IPS DF 6.9 (cell line): ENCODE results near the gene TMEM258.

ENCODE experiments used
- DNase-seq: peaks from one replicate; pipeline ENCODE4 v3.0.0-alpha.2; 2013; ENCODE audit warnings: low read depth, low spot score
- H3K27ac ChIP-seq: one replicate; pipeline ENCODE4 v1.5.1; 2013; ENCODE audit warnings: low read length, control low read depth
- H3K27me3 ChIP-seq: 2 replicates; pipeline ENCODE4 v1.6.1; 2013; ENCODE audit warnings: mild to moderate bottlenecking, low read length; ENCODE audit not compliant: control insufficient read depth, insufficient read depth
- H3K36me3 ChIP-seq: 2 replicates; pipeline ENCODE4 v1.6.1; 2013; ENCODE audit warnings: low read length; ENCODE audit not compliant: control insufficient read depth, insufficient read depth
- H3K4me1 ChIP-seq: 2 replicates; pipeline ENCODE4 v1.6.1; 2013; ENCODE audit warnings: low read length; ENCODE audit not compliant: control insufficient read depth, insufficient read depth
- H3K4me3 ChIP-seq: 2 replicates; pipeline ENCODE4 v1.5.1; 2013; ENCODE audit warnings: mild to moderate bottlenecking, low read length
- H3K9me3 ChIP-seq: 2 replicates; pipeline ENCODE4 v1.6.1; 2013; ENCODE audit warnings: low read length, inconsistent platforms; ENCODE audit not compliant: control insufficient read depth, insufficient read depth
- WGBS: extraction: QIAGEN DNeasy Blood & Tissue Kit; methylation state at CpG from one replicate; pipeline ENCODE4 v1.1.7; 2013; ENCODE audit warnings: mixed read lengths, missing lambda C conversion rate; ENCODE audit not compliant: insufficient read length, insufficient coverage; 5-methylcytosine and 5-hydroxymethylcytosine counted together

TMEM258 gene

GRCh38 chr11:61820174-61820573 is 27.8 kb upstream of the TMEM258 start:
- H3K9me3 ChIP-seq, result no peaks in the 10 kb centered on the region
- no peaks in the 10 kb centered on the region for H3K4me1 ChIP-seq
- H3K27me3 ChIP-seq, result no peaks in the 10 kb centered on the region
- no peak for DNase-seq
- no peak overlapping the region for H3K4me3 ChIP-seq
- no CpG with 5 or more reads among the region's 2 CpGs for WGBS
- H3K36me3 ChIP-seq, result no peaks in the 10 kb centered on the region
- no peak overlapping the region for H3K27ac ChIP-seq

DNA sequence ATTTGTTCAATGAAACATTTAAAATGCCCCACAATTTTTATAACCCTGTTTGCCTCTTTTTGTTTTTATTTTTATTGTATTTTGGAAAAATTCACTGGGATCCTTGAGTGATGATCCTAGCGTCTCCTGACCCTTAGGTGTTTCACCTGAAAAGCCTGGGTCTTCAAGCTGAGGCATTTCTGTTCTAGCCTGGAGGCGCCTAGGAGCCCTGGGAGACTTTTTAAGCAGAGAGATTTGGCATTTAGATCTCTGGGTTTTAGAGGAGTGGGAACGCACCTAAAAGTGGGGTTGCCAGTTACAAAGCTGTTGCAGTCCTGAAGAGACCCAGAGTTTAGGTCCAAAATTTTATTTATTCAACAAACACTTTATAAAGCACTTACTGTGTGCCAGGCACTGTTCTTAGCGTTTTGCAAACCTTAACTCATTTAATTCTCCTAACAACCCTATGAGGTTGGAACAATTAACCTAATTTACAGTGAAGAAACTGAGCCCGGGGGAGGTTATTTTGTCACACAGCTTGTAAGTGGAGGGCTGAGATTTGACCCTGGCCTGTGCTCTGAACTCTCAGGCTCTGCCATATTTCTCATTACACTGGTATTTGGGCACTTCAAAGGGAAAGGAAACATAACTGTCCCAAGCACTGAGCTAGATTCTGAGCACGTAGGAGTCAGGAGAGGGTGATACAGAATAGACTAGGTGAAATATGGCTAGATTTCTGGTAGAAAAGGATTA is 25.2 kb upstream of the TMEM258 start:
- no CpG with 5 or more reads among the region's 6 CpGs for WGBS
- H3K4me1 ChIP-seq, result no peaks in the 10 kb centered on the region
- no peak for DNase-seq
- H3K9me3 ChIP-seq, result no peaks in the 10 kb centered on the region
- H3K36me3 ChIP-seq, result peaks cover 5% of the 10 kb centered on the region; the same call in 1 of the 2 replicates
- H3K27me3 ChIP-seq, result no peaks in the 10 kb centered on the region
- H3K27ac ChIP-seq, result no peak overlapping the region
- peak overlapping the region; percentile 77; the same call in 1 of the 2 replicates for H3K4me3 ChIP-seq

- Histone ChIP-seq H3K27me3 (no peaks in the 10 kb centered on the region), H3K36me3 (peaks cover 11% of the 10 kb centered on the region; the same call in 1 of the 2 replicates), H3K27ac (no peak within 1 kb of the TSS), H3K4me3 (peak within 1 kb of the TSS; percentile 77), H3K9me3 (no peaks in the 10 kb centered on the region), H3K4me1 (no peaks in the 10 kb centered on the region)
- no CpG with 5 or more reads among the region's 73 CpGs for WGBS
- DNase-seq, result no peak
Measured at GRCh38 chr11:61816736-61817455, 24.5 kb upstream of the TMEM258 start, which contains the start of gene FADS1. TSS of gene FADS1 (minus strand) at chr11:61817003. CDS start at chr11:61816929, 74 bp downstream.

GRCh38 chr11:61815790-61816735 is 23.7 kb upstream of the TMEM258 start:
- Histone ChIP-seq H3K4me3 (peak overlapping the region; percentile 77), H3K27ac (no peak overlapping the region), H3K4me1 (no peaks in the 10 kb centered on the region), H3K9me3 (no peaks in the 10 kb centered on the region), H3K27me3 (no peaks in the 10 kb centered on the region), H3K36me3 (peaks cover 17% of the 10 kb centered on the region)
- no peak for DNase-seq
- no CpG with 5 or more reads among the region's 69 CpGs for WGBS

DNA sequence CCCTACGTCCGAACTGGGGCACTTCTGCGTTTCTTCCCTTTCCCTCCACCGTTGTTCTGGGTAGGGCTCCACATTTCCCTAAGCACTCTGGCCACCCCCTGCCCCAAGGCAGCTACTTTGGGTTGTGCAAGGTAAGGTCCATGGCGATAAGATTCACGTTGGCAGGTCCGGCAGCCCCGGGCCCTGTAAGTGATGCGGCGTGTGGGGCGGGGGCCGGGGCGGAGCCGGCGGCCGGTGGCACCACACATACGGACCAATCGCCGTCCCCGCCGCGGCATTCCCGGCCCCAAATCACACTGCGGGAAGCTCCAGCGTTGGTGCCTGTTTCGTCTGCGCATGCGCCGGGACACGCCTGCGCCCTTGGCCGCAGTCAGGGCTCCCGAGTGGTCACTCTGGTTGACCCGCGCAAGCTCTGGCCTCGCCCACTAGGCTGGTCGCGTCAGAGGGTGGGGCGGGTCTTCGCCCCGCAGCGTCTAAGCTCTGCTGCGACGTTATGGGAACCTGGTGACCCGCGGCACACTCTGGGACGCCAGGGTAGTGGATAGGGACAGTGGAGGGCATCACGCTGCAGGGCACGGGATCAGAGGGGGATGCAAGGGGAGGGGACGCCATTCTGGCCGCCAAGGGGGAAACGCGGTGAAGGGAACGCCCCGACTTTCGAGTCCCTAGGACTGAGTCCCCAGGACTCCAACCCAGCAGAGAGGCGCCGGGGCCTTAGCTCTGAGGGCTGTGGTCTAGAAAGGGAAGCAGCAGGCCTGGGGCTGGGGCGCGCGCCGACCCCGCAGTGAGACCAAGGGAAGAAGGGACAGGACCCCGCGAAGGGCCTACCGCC is 22.8 kb upstream of the TMEM258 start:
- H3K36me3 ChIP-seq, result peaks cover 26% of the 10 kb centered on the region
- H3K27ac ChIP-seq, result no peak overlapping the region
- H3K4me1 ChIP-seq, result no peaks in the 10 kb centered on the region
- no peaks in the 10 kb centered on the region for H3K9me3 ChIP-seq
- DNase-seq, result peak; percentile 99
- peak overlapping the region; percentile 77 for H3K4me3 ChIP-seq
- WGBS, result no CpG with 5 or more reads among the region's 66 CpGs
- no peaks in the 10 kb centered on the region for H3K27me3 ChIP-seq

DNA sequence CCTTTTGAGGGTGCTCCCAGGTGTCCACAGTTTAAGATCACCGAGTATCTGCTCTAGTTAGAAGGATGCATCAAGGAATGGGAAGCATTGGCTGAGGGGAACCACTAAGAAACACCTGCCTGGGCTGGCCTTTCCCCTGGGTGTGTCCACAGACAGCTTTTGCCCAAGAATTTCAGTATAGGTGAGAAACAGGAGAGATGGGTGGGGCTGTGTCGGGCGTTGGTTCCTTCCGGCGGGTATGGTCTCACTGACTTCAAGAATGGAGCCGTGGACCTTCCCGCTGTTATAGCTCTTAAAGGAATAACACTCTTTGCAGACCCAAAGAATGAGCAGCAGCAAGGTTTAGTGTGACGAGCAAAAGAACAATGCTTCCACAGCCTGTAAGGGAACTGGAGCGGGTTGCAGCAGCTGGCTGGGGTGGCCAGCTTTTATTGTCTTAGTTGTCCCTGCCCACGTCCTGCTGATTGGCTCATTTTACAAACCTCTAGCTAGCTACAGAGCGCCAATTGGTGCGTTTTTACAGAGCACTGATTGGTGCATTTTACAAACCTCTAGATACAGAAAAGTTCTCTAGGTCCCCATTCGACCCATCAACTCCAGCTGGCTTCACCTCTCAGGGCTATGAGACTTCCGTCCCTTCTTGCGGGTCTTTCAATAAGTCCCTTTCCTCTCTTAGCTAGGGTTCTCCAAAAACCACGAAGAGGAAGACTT is 22.0 kb upstream of the TMEM258 start:
- no peaks in the 10 kb centered on the region for H3K4me1 ChIP-seq
- DNase-seq, result no peak
- H3K27me3 ChIP-seq, result no peaks in the 10 kb centered on the region
- H3K4me3 ChIP-seq, result peak overlapping the region; percentile 32; the same call in 1 of the 2 replicates
- peaks cover 31% of the 10 kb centered on the region for H3K36me3 ChIP-seq
- H3K9me3 ChIP-seq, result no peaks in the 10 kb centered on the region
- H3K27ac ChIP-seq, result no peak overlapping the region
- WGBS, result no CpG with 5 or more reads among the region's 16 CpGs

DNA sequence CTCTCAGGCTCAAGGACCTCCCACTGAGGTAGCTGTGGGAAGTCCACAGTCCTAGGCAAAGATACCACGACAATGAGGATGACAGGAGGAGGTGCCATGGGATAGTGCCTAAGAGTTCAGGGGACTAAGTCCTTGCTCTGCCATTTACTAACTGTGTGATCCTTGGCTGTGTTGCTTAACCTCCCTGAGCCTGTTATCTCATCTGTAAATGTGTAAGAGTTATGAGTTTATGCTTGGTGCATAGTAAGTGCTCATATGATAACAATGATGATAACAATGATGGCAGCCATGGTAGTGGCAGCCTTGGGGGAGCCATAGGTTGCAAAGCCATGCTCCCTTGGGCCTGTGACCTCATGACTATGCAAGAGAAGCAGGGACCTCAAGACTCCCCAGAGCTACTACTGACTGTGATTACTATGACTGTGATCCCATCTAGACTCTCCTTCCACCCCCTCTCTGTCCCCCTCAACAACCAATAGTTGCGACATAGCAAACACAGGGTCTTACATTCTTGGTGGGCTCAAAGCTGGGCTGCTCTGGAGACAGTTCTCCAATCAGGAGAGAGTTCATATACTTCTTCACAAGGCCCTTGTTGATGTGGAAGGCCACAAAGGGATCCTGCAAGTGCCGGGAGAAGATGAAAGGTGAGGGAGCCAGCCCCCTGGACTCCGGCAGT is 20.5 kb upstream of the TMEM258 start:
- Histone ChIP-seq H3K27me3 (no peaks in the 10 kb centered on the region), H3K27ac (no peak overlapping the region), H3K4me3 (no peak overlapping the region), H3K36me3 (peaks cover 34% of the 10 kb centered on the region), H3K4me1 (no peaks in the 10 kb centered on the region), H3K9me3 (no peaks in the 10 kb centered on the region)
- DNase-seq, result no peak
- no CpG with 5 or more reads among the region's 4 CpGs for WGBS

DNA sequence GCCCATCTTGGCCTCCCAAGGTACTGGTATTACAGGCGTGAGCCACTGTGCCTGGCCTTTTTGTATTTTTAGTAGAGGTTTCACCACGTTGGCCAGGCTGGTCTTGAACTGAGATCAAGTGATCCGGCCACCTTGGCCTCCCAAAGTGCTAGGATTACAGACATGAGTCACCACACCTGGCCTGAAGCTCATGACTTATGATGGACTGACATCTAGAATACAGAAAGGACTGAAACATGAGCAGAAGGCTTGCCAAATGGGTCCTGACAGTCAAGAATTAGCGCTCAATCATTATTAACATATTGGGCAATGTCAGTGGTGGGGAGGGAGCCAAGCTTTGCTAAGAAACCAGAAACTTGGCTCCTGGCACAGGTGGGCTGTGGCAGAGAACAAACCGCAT is 19.4 kb upstream of the TMEM258 start:
- H3K27me3 ChIP-seq, result no peaks in the 10 kb centered on the region
- no peak overlapping the region for H3K4me3 ChIP-seq
- H3K9me3 ChIP-seq, result no peaks in the 10 kb centered on the region
- H3K27ac ChIP-seq, result no peak overlapping the region
- no peak for DNase-seq
- H3K4me1 ChIP-seq, result no peaks in the 10 kb centered on the region
- peaks cover 39% of the 10 kb centered on the region for H3K36me3 ChIP-seq
- no CpG with 5 or more reads among the region's 5 CpGs for WGBS

- Histone ChIP-seq H3K4me3 (no peak overlapping the region), H3K27ac (no peak overlapping the region), H3K36me3 (peaks cover 46% of the 10 kb centered on the region), H3K9me3 (no peaks in the 10 kb centered on the region), H3K27me3 (no peaks in the 10 kb centered on the region), H3K4me1 (no peaks in the 10 kb centered on the region)
- no peak for DNase-seq
- no CpG with 5 or more reads among the region's 8 CpGs for WGBS
Measured at GRCh38 chr11:61810671-61811175, 18.3 kb upstream of the TMEM258 start.
